AG10803 (cell line): Measurements from ENCODE around the gene MYO1D.

ENCODE experiments used
- DNase-seq: peaks from one replicate; pipeline ENCODE4 v3.0.0; 2010; ENCODE audit warnings: low read depth
- H3K4me3 ChIP-seq: 2 replicates; pipeline ENCODE4 v1.5.1; 2011; ENCODE audit warnings: mild to moderate bottlenecking, low read length, control low read depth
- TF ChIP-seq, protein P1 (sequence below): conservative IDR thresholded peaks from 2 replicates; pipeline ENCODE4 v1.5.1; 2011; ENCODE audit warnings: mild to moderate bottlenecking, low read length, control low read depth, inconsistent platforms

The MYO1D gene

DNA sequence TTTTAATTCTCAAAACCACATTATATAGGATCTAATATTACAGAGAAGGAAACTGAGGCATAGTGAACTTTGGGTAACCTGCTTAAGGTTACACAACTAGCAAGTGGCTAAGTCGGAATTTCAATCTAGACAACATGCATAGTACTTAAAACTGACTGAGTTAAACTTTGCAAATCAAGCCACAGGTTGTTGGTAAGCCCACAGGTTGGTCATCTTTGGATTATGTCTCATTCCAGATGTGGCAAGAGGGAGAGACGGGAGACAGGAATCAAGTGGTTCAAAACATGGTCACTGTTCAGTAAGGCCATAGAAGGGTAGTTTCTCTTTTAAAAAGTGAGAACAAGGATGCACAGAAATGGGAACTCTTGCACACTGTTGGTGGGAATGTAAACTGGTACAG is 57.1 kb downstream of the MYO1D start:
- DNase-seq = no peak
- H3K4me3 ChIP-seq = no peak overlapping the region
- TF ChIP-seq, protein P1, sequence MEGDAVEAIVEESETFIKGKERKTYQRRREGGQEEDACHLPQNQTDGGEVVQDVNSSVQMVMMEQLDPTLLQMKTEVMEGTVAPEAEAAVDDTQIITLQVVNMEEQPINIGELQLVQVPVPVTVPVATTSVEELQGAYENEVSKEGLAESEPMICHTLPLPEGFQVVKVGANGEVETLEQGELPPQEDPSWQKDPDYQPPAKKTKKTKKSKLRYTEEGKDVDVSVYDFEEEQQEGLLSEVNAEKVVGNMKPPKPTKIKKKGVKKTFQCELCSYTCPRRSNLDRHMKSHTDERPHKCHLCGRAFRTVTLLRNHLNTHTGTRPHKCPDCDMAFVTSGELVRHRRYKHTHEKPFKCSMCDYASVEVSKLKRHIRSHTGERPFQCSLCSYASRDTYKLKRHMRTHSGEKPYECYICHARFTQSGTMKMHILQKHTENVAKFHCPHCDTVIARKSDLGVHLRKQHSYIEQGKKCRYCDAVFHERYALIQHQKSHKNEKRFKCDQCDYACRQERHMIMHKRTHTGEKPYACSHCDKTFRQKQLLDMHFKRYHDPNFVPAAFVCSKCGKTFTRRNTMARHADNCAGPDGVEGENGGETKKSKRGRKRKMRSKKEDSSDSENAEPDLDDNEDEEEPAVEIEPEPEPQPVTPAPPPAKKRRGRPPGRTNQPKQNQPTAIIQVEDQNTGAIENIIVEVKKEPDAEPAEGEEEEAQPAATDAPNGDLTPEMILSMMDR = no peak

DNA sequence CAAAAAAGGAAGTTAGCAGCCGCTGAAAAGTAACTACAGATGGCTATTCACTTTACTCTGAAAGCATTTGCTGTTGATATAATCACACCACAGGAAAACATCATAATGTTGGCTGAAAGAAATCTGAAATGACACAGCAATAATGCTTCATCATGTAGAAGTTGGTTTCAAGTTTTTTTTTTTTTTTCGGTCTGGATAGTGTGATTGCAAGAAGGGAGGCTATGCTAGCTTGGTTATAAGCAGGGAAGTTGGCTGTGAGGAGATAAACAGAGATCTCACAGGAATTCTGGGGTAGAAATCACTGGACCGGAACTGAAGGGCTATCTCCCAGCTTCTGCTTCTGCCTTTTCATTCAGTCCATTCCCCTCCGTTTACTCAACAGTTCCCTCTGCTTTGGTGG is 57.9 kb downstream of the MYO1D start:
- DNase-seq = peak; percentile 82
- H3K4me3 ChIP-seq = 0 out of 2 replicates have a peak overlapping the region, but pooled peaks have one; percentile 11
- TF ChIP-seq, protein P1 = no peak

DNA sequence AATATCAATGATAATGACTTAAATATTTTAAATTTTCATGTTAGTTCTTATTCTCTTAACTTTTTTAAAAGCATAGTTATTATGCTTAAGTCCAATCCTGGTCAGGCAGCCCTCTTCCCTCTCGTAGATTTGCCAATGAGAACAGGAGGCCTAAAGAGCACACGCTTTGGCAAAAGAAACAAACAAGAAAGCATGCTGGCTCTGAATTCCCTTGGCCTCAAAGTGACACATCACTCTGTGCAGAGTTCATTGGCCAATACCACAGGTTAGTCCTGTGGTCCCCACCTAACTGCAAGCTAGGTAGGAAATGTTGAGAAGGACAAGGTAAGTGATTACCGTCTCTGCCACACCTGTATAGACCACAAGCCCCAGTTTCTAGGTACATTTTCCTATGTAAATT is 61.5 kb downstream of the MYO1D start:
- TF ChIP-seq, protein P1 = no peak
- no peak overlapping the region for H3K4me3 ChIP-seq
- DNase-seq = no peak

DNA sequence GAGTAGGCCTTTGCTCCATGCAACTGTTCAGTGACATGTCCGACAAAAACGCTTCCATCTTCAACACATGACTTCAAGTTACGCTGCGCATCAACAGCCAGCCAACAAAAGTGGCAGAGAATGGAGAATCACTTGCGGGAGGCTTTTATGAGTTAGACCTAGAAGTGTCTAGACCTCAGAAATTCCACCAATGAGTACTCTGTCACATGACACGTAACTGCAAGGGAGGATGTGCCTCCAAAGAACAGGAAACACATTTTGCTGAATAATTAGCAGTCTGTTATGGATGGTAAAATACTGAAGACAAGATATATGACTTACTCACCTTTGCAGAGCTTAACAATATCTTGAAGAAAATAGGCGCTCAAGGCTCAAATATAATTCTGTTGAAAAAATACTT is 62.1 kb downstream of the MYO1D start:
- no peak overlapping the region for H3K4me3 ChIP-seq
- DNase-seq = no peak
- TF ChIP-seq, protein P1 = no peak

DNA sequence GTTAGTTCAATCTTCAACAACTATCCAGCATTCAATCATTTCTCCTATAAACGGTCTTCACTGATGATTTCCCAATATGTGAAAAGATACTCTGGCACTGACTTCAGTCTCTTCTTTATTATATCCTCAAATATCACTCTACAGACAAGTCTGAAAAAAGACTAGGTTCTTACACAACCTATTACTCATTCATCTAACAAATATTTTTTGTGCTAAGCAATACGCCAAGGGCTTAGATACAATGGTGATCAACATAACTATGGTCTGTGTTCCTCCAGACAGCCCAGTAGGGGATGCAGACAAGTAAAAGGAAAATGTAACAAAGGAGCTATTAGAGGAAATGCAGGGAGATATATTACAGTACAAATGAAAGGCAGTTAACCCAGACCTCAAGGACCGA is 63.9 kb downstream of the MYO1D start:
- TF ChIP-seq, protein P1 = peak; percentile 41
- peak; percentile 80 for DNase-seq
- no peak overlapping the region for H3K4me3 ChIP-seq

DNA sequence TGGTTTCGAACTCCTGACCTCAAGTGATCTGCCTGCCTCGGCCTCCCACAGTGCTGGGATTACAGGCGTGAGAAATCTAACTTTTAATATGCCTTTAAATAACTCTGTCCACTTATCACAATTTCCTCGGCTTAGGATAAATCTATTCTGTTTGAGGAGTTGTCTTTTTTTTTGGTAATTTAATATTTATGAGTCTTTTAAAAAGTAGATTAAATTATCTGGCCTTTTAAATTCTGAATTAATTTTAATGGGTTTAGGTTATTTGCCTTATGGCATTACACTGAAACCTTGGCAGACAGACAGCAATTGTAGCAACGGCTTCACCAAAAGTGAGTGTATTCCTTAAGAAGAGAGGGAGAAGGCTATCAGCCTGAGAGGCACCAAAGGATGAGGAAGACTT is 66.2 kb downstream of the MYO1D start:
- TF ChIP-seq, protein P1 = no peak
- no peak for DNase-seq
- H3K4me3 ChIP-seq = no peak overlapping the region

DNA sequence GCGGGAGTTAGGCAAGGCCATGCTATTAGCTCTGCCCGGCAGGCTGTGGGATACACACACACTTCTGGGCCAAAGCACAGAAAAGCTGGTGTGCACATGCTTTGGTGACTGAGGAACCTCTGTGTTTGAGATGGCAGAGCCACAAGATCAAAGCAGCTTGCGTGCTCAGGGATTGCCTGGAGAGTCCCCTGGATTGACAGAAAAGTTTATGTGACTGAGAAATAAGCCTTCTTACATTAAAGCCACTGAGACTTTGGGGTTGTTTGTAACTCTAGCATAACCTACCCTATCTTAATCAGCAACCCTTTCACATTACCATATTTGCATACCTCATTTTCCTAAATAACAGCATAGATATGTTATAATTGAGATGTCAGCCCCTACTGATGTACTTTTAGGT is 69.3 kb downstream of the MYO1D start:
- TF ChIP-seq, protein P1 = no peak
- no peak overlapping the region for H3K4me3 ChIP-seq
- DNase-seq = peak; percentile 60
